Measurements from ENCODE around the gene TUFT1. TPM values are rescaled to one million over a fixed set of nuclear protein-coding genes. Genes with fewer than 3 reads are reported as not detected.

The TUFT1 gene
- total and polyA plus RNA-seq, 2 of the 8 experiments (the other 6 are each of a cell fraction or from before 2014, with no cell fraction given): 7.3 to 10.4 TPM

DNA sequence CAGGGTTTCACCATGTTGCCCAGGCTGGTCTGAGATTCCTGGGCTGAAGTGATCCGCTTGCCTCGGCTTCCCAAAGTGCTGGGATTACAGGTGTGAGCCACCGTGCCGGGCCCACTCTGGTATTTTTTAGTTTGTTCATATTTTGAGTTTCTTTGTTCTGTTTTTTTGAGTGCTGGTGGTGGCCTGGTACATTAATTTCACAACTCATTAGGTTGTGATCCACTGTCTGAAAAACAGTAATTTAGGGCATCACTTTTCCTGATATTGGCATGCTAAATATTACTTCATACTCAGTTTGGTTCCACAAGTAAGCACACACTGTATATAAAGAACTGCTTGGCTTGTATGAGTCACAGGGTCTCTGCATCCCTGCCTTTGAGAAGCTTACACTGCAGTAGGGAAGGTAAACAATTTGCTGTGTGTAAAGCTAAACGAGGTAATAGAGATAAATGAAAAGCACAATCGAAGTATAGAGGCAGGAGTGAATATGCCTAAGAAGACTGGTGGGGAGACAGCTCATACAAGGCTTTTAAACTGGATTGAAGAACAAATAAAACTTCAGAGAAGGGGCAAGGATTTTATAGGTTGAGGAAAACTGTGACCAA is 79.5 kb downstream of the TUFT1 start:
- WGBS, 2 experiments (ENCODE audit: extremely low coverage in 1 of 2, insufficient coverage in 1 of 2, insufficient read length in 1 of 2, insufficient replicate concordance in 2 of 2, low coverage in 1 of 2, low lambda C conversion rate in 2 of 2, missing lambda C conversion rate in 1 of 2): 89% methylated on average over 6 of the region's 6 CpGs; no CpG with 5 or more reads in 1 of the 2 experiments
- Histone ChIP-seq H3K4ac (replicated peaks; ENCODE audit: insufficient read length, low read depth, low read length) (no peak overlapping the region), H3K79me2 (ENCODE audit: control insufficient read depth in 1 of 2, insufficient read depth in 2 of 2, low read length in 2 of 2) (peaks cover 0 to 92% of the 10 kb centered on the region in 2 experiments; a peak in 3 of 4 replicates), H3K36me3 (ENCODE audit: control insufficient read depth in 2 of 4, insufficient read depth in 4 of 4, low read length in 3 of 4) (peaks cover 0 to 3% (median 0%) of the 10 kb centered on the region in 4 experiments; a peak in 3 of 8 replicates), H2BK12ac (ENCODE audit: low read depth, low read length) (no peak overlapping the region), H3K18ac (ENCODE audit: extremely low read depth, low read length) (no peak overlapping the region), H3K14ac (ENCODE audit: insufficient read length) (no peak overlapping the region), H3K27me3 (replicated peaks in 1 of 4; ENCODE audit: control insufficient read depth in 3 of 4, extremely low read depth in 1 of 4, insufficient read depth in 3 of 4, low read length in 3 of 4) (no peaks in the 10 kb centered on the region), H2BK120ac (replicated peaks; ENCODE audit: low read depth, low read length) (no peak overlapping the region), H2BK15ac (ENCODE audit: low read length) (no peak overlapping the region), H3K9ac (replicated peaks in 1 of 4; ENCODE audit: extremely low read depth in 1 of 4, low read depth in 3 of 4, low read length in 3 of 4) (no peak overlapping the region), H3K4me2 (ENCODE audit: insufficient read depth in 1 of 2, low read depth in 2 of 2, low read length in 2 of 2) (no peak overlapping the region), H4K8ac (ENCODE audit: extremely low read depth, insufficient read depth, low read length) (no peak overlapping the region), H4K91ac (replicated peaks; ENCODE audit: insufficient read length, low read length) (no peak overlapping the region), H3K9me3 (ENCODE audit: insufficient read depth in 2 of 2, low read depth in 1 of 2, low read length in 1 of 2) (no peaks in the 10 kb centered on the region), H3K23ac (ENCODE audit: insufficient read length) (no peak overlapping the region), H3K23me2 (ENCODE audit: low read depth, low read length) (no peaks in the 10 kb centered on the region), H3K79me1 (ENCODE audit: low read depth, low read length) (no peaks in the 10 kb centered on the region), H3K4me3 (ENCODE audit: extremely low read depth in 1 of 4, insufficient read depth in 2 of 4, low read depth in 3 of 4, low read length in 4 of 4) (no peak overlapping the region), H3K27ac (ENCODE audit: low read depth, low read length) (no peak overlapping the region), H2BK20ac (ENCODE audit: low read length) (no peak overlapping the region), H4K20me1 (replicated peaks in 1 of 2; ENCODE audit: control insufficient read depth in 1 of 2, insufficient read depth in 2 of 2, low read length in 2 of 2) (no peaks in the 10 kb centered on the region), H2AFZ (ENCODE audit: low read length) (no peak overlapping the region), H4K5ac (ENCODE audit: insufficient read length, low read depth, low read length) (no peak overlapping the region), H3K56ac (replicated peaks; ENCODE audit: insufficient read length, low read depth, low read length) (no peak overlapping the region), H2BK5ac (ENCODE audit: low read depth, low read length) (no peak overlapping the region), H3K4me1 (replicated peaks in 1 of 4; ENCODE audit: control insufficient read depth in 3 of 4, insufficient read depth in 4 of 4, low read length in 3 of 4) (peaks cover 0 to 6% (median 0%) of the 10 kb centered on the region in 4 experiments; a peak in 2 of 7 replicates), H2AK5ac (ENCODE audit: low read depth, low read length) (no peak overlapping the region; the same call in 1 of the 2 replicates)
- ChIA-PET POLR2A (ENCODE audit: partially characterized antibody) (interaction anchor here (1.1 to 1.5 kb wide), 2 partner anchors 18 to 80 kb away, joined by 3 to 4 read pairs; partner anchors contain the start of gene TUFT1), CTCF (ENCODE audit: partially characterized antibody) (interaction anchor here (0.9 to 1.7 kb wide), 3 partner anchors 26 to 74 kb away, joined by 3 to 7 read pairs (median 3); no protein-coding TSS in a partner anchor)
- FAIRE-seq: no peak
- TF ChIP-seq, protein P1, sequence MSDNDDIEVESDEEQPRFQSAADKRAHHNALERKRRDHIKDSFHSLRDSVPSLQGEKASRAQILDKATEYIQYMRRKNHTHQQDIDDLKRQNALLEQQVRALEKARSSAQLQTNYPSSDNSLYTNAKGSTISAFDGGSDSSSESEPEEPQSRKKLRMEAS (IDR thresholded peaks at IDR 0.05): no peak
- no peak for TF ChIP-seq GABPA (IDR thresholded peaks at IDR 0.05; ENCODE audit: borderline replicate concordance, insufficient read depth, low read length)
- no peak for TF ChIP-seq CTBP2 (IDR thresholded peaks at IDR 0.05; ENCODE audit: borderline replicate concordance, insufficient read depth, insufficient read length, low read length)
- no peak for TF ChIP-seq SUZ12 (IDR thresholded peaks at IDR 0.05; ENCODE audit: low read length)
- DNase-seq (ENCODE audit: low read depth in 1 of 2, low spot score in 2 of 2): no peak
